ENCODE data around the gene PLA2G12B. TPM values are rescaled to one million over a fixed set of nuclear protein-coding genes. Genes with fewer than 3 reads are reported as not detected.

Gene PLA2G12B
- total RNA-seq, 1 donor from 2014 or later: not detected

DNA sequence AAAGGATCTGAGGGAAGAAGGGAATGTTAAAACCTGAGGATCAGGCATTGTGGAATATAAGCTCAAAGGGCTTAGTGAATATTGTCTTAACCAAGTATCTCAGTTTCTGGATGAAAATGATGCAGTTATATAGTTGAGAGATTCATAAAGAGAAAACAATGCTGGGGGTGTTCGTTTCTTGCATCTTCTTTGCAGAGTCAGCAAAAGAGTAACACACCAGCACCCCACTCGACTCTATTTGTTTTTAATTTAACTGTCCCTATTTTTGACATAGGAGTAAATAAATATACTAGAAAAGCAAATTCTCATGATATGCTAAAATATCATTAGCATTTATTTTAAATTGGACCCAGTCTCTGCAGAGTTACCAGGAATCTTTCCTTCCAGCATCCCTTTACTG, 68.7 kb downstream of the PLA2G12B start:
- Mint-ChIP-seq H3K4me3 (ENCODE audit: unreplicated experiment) (no peak overlapping the region), H3K27me3 (ENCODE audit: low read depth, unreplicated experiment) (no peaks in the 10 kb centered on the region), H3K4me1 (ENCODE audit: low read depth, unreplicated experiment) (peaks cover 6% of the 10 kb centered on the region), H3K36me3 (ENCODE audit: low read depth, unreplicated experiment) (peaks cover 26% of the 10 kb centered on the region), H3K27ac (ENCODE audit: unreplicated experiment) (no peak overlapping the region), H3K9me3 (ENCODE audit: unreplicated experiment) (no peaks in the 10 kb centered on the region)
- DNase-seq (ENCODE audit: low read depth) (no peak), FAIRE-seq (no peak)
- Histone ChIP-seq H3K4me2 (ENCODE audit: low read length) (no peak overlapping the region), H3K27me3 (ENCODE audit: insufficient read depth, low read length) (no peaks in the 10 kb centered on the region), H3K27ac (ENCODE audit: low read depth, low read length) (no peak overlapping the region), H3K4me3 (ENCODE audit: insufficient read depth, low read depth, low read length) (no peak overlapping the region), H3K9ac (ENCODE audit: low read length) (no peak overlapping the region), H3K79me2 (ENCODE audit: insufficient read depth, low read length) (no peaks in the 10 kb centered on the region), H4K20me1 (ENCODE audit: insufficient read depth, low read length) (no peaks in the 10 kb centered on the region), H2AFZ (ENCODE audit: low read depth, low read length) (no peak overlapping the region), H3K4me1 (ENCODE audit: insufficient read depth, low read length) (peaks cover 7% of the 10 kb centered on the region), H3K9me3 (ENCODE audit: insufficient read depth, low read depth, low read length) (no peaks in the 10 kb centered on the region), H3K36me3 (ENCODE audit: insufficient read depth, low read length) (no peaks in the 10 kb centered on the region)
- TF ChIP-seq EZH2 (IDR thresholded peaks at IDR 0.05; ENCODE audit: insufficient read depth, low read length): no peak
- TF ChIP-seq, protein P1, sequence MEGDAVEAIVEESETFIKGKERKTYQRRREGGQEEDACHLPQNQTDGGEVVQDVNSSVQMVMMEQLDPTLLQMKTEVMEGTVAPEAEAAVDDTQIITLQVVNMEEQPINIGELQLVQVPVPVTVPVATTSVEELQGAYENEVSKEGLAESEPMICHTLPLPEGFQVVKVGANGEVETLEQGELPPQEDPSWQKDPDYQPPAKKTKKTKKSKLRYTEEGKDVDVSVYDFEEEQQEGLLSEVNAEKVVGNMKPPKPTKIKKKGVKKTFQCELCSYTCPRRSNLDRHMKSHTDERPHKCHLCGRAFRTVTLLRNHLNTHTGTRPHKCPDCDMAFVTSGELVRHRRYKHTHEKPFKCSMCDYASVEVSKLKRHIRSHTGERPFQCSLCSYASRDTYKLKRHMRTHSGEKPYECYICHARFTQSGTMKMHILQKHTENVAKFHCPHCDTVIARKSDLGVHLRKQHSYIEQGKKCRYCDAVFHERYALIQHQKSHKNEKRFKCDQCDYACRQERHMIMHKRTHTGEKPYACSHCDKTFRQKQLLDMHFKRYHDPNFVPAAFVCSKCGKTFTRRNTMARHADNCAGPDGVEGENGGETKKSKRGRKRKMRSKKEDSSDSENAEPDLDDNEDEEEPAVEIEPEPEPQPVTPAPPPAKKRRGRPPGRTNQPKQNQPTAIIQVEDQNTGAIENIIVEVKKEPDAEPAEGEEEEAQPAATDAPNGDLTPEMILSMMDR (IDR thresholded peaks at IDR 0.05; ENCODE audit: insufficient read depth, low read depth, low read length): no peak

Other genes starting within 250 kb of the PLA2G12B start
- gene OIT3, start 61.1 kb downstream of the PLA2G12B start, total RNA-seq: 0.09 TPM in 1 of 2 replicates, not detected in the other
- gene P4HA1, start 142.1 kb upstream of the PLA2G12B start, total RNA-seq: 244 and 341 TPM in 2 replicates
- gene NUDT13, start 155.6 kb upstream of the PLA2G12B start, total RNA-seq: 2.2 and 2.4 TPM in 2 replicates
- 33.7 and 35.6 TPM in 2 replicates for gene ECD, start 213.2 kb upstream of the PLA2G12B start, total RNA-seq
- 14.0 and 14.9 TPM in 2 replicates for gene FAM149B1, start 213.3 kb upstream of the PLA2G12B start, total RNA-seq

All from astrocyte (in vitro differentiated cells and primary cell).